Measurements from ENCODE around the gene NBEAL1.

- TF ChIP-seq POLR2A (IDR thresholded peaks at IDR 0.05; ENCODE audit: low read length) (no peak), GATA1 (IDR thresholded peaks at IDR 0.05; ENCODE audit: low read depth, low read length) (no peak)
Observed at GRCh38 chr2:203030545-203030944, 15.9 kb downstream of the NBEAL1 start.

Measured in erythroblast (primary cell).